Measurements from ENCODE around the gene MAP4K2.

Gene MAP4K2

GRCh38 chr11:64790205-64791095 lies 12.6 kb downstream of the MAP4K2 start:
- DNase-seq, result no peak

- no peak for DNase-seq
Observed at GRCh38 chr11:64789331-64790204, 13.4 kb downstream of the MAP4K2 start.

DNA sequence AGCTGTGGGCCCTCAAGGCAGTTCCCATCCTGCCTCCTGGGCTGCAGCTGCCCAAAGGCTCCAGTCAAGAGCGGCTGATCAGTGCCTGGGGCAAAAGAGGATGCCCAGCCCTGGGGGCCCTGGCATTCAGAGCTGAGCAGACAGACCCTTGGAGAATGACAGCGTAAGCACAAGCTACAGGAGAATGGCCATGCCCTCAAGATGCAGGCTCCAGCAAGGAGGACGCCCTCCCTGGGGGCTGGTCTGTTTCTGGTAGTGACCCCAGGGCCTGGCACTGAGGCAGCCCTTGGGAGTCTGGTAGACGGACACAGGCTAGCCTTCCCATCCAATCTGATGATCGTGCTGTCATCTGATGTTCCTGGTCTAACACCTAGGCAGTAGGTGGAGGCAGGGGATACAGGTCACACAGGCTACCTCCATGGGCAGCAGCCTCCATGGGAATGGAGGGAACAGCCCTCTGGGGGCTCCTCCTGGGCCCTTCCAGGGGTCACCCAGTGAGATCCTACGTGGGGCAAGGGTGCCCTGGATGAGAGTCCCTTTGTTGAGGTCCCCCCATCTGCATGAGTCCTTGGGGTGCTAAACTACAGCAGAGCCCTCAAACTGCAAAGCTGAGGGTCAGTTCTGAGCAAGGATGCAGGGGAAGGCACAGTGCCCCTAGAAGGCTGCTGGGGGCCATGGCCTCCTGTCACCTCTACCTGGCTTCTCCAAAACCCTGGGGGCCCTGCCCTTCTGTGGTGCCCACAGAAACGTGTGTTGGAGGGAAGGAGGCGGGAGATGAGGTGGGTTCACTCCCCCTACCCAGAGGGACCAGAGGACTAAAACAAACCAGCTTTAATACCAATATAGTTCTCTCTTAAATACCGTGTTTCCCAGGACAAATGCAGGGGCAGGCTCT lies 14.4 kb downstream of the MAP4K2 start:
- no peak for DNase-seq

DNA sequence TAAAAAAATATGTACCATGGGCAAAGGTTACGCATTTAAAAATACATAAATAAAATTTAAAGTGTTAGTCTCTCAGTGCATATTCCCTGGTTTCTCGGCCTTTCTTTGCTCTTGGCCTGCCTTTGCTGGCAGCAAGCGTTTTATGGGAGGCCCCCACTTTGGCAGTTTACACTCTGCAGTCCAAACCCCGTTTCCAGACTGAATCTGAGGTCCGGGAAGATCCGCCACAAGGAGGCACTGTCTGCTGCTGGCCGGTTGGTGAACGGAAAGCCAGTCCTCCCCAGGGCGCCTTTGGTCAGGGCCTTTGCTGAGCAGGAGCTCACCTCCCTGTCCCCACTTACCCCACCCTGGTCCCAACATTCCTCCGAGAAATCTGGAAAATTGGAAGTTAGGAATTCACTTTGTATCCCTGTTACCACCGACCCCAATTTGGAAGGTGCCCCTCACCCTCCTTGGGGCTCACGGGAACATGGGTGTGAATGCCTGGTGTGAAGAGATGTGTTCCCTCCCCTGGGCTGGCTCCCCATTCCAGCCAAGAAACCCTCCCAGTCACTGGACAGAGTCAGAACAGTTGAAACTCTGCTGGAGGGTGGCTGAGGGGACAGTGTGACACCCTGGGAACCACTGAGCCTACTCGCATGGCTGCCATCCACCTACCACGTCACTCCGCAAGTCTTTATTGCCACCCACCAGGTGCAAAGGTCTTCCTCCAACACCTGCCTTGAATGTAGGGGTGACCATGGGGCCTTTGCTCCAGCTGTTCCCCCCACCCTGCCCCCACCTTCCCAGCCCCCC lies 15.3 kb downstream of the MAP4K2 start:
- peak; percentile 74 for DNase-seq

DNA sequence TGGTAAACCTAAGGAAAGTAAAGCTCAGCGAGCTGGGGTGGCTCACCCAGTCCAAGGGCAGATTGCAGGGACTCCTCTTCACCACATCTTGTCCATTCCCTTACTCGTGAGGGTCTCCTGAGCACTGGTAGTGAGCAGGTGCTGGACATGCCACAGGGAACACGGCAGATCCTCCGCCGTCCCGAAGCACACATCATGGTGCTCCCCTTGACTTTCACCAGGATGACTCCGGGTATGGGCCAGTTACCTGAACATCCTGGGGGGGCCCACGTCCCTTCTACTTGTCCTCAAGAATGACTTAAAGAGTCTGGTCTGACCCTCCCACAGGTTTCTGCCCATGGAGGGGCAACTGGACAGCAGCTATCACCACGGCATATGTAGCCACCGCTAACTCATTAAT lies 16.7 kb downstream of the MAP4K2 start:
- DNase-seq, result no peak

DNA sequence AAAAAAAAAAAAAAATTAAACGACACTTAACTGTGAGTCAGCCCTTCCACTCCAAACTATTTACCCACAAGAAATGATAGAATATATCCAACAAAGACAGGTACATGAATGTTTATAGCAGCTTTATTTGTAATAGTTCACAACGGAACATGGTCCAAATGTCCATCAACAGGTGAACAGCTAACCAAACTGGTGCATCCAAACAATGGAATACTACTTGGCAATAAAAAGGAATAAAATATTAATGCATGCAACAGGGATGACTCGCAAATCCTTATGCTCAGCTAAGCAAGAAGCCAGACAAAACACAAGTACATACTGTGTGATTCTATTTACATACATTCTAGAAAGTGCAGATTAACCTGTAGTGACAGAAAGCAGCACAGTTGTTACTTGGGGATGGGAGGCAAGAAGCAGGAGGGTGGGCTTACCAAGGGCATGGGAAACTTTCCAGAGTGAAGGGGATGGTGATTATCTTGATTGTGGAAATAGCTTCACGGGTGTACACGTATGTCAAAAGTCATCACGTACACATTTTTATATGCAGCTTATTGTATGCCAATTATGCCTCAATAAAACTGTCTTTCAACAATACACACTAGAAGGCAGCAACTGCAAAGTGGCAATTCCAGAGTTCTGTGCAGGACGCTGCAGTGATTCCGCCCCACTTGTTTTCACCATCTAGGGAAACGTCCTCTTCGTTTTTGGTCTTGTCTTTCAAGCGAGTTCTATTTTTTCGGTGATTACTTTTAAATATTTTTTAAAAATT lies 18.0 kb downstream of the MAP4K2 start:
- no peak for DNase-seq

- DNase-seq, result peak; percentile 99
Observed at GRCh38 chr11:64778473-64779298, 24.3 kb downstream of the MAP4K2 start, which contains the start of gene SF1. TSS of gene SF1 (minus strand) at chr11:64778542. CDS start at chr11:64778392, 150 bp downstream.

DNA sequence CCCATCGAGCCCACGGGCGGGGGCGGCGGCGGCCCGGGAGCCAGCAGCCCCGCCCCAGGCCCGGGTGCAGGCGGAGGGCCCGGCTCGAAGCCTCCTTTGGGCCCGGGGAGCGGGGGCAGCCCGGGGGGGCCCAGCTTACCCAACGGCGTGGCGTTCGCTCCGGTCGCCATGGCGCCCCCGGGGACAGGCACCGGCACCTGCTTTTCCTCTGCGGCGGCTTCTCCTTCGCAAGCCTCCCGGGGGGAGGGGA lies 24.9 kb downstream of the MAP4K2 start:
- DNase-seq, result no peak

- peak; percentile 84 for DNase-seq
Observed at GRCh38 chr11:64777449-64778222, 25.4 kb downstream of the MAP4K2 start.

DNA sequence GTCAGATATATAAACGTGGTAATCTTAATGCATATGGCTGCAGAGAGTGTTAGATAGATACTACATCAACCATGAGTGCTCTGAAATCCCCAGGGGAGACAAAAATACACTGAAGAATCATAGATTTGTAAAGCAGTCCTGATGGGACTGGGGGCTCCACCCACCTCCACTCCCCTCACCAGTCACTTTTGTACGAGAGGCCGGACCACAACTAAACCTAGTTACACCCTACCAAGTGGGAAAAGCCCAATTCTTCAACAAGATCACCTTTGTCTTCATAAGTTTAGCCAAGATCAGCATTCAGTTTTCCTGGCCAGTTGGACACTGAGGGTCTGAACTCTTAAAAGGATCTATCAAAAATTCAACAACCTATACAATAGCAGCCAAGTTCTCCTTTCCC lies 26.1 kb downstream of the MAP4K2 start:
- DNase-seq, result no peak

DNA sequence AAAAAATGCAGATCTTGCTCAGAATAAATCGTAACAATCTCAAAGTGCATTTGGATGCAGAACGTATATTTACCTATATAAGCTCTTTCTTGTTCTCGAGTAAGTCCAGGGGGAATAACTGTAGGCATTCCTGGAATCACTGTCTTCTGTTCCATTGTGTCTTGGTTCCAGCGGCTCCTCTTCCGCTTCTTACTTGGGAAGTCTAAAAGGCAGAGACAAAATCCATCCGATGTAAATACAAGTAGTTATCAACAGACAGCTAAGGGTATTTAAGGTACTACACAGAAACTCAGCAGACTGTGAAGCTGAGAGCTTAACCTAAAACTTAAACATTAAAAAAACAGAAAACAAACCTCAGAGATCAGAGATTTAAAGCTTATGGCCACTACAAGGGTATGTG lies 26.6 kb downstream of the MAP4K2 start:
- DNase-seq, result no peak

- DNase-seq, result no peak
Observed at GRCh38 chr11:64774144-64774543, 28.9 kb downstream of the MAP4K2 start.

DNA sequence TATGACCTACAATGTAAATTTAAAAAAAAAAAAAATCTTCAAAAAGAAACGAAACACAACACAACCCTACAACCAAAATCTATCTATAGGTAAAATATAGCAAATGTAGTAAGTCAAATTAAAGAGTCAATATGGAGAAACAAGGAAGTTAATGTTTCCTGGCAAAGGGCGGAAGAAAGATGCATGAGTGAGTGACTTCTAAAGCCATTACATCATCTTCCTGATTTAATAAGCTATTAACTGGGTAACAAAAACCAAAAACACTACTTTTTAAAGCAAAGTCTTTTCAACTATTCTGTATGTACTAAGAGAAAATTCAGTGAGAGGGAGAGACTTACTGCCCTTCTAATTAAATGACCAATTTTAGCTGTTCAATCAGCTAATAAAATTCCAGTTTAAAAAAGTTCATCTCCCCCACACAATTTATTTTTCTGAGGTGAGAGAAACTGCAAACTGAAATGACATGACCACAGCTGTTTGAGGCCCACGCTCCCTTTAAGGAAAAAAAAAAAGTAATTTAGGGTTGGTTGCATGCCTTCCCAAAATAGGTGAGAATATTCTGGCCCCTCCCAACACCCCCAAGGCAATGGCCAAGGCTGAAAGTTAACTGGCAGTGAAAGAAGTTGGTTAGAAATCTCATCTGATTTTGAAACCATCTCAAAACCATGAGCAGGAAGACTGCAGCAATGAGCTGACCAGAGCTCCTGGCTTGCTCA lies 30.6 kb downstream of the MAP4K2 start:
- DNase-seq, result no peak

DNA sequence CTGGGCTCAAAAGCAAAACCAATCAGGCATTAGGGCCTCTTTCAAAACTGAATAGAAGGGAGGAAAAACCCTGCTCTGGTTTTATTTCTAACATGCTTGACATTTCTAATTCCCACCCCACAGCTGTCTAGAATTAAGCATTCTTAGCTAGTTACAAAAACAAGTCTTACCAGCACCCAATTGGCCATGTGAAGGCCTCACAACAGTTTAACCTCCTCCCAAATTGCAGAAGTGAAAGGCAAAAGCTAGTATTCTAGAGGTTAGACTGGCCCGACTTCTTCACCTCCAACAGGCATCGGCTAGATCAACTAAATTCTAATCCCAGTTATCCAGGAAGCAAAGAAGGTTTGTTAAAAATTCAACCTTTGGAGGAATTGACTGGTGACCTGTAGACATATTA lies 31.2 kb downstream of the MAP4K2 start:
- DNase-seq, result no peak

GRCh38 chr11:64770120-64770519 lies 32.9 kb downstream of the MAP4K2 start:
- DNase-seq, result no peak

GRCh38 chr11:64769283-64769682 lies 33.7 kb downstream of the MAP4K2 start:
- DNase-seq, result no peak

DNA sequence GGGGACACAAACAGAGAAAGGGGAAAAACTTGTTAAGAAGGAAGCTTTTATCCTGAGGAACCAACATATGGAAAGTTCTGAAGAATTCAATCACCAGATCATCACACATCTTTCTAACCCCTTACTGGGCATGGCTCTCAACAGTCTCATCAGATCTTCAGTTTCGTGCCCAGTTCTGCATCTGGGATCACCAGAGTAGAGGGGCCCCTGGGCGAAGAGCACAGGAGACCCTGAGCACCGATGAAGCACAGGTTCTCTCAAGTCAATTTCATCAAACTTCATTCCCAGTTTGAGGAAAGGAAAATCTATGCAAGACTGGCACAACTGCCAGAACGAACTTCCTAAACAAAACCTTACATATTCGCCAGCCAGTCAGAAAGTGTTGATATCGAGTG lies 34.7 kb downstream of the MAP4K2 start:
- DNase-seq, result no peak

DNA sequence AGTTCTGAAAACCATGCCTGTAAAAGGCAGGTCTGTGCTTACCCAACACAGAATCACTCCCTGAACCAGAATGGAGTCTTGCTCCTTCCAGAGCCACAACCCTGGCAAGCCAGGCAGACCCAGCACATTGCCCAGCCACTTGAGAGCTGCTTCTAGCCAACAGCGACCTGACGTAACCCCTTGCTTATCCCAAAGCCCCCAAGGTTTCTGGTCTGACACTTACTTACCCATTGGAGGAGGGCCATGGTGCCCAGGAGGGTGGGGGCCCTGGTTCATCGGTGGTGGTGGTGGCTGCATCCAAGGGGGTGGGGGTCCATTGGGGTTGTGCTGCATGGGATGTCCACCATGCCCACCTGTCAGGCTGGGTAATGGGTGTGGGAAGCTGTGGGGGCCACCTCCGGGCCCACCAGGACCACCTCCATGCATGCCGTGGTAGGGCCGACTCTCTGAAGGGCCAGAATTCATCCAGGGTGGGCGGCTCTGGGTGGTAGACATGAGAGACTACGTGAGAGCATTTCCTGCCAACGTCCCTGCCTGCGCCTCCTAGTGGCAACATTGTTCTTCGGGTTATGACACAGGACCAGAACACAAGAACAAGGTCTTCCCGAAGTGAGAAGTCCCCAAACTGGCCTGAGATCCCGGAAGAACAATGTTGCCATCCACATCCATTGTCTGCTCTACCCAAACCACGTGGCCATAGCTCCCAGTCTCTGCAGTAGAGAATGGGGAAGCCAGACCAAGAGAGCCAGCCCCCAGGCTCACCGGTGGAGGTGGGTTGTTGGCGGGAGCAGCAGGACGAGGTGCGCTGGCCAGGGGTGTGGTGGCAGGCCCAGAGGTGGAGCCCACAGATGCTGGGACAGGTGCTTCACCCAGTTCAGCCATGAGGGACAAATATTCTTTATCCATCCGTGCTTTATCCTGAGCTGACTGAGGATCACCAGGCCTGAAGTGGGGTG lies 35.4 kb downstream of the MAP4K2 start:
- peak; percentile 89 for DNase-seq
